Measurements from ENCODE around the gene CREB1. TPM values are rescaled to one million over a fixed set of nuclear protein-coding genes. Genes with fewer than 3 reads are reported as not detected.

CREB1 gene
- total and polyA plus RNA-seq, 2 donors (not counting 1 experiment from before 2014, with no cell fraction given), result 42.5 to 156 TPM

- ATAC-seq (ENCODE audit: low read depth) (no peak), DNase-seq (peak; percentile 56)
- no peaks in the 10 kb centered on the region for H3K27me3 ChIP-seq (replicated peaks in 1 of 4; ENCODE audit: control extremely low read depth in 1 of 4, control insufficient read depth in 3 of 4, insufficient read depth in 4 of 4, low read length in 3 of 4)
- Mint-ChIP-seq H3K27ac (peak overlapping the region; percentile 94), H3K9me3 (ENCODE audit: insufficient read depth) (no peaks in the 10 kb centered on the region), H3K27me3 (no peaks in the 10 kb centered on the region), H3K4me1 (peaks cover 49% of the 10 kb centered on the region), H3K4me3 (peak overlapping the region; percentile 73)
- no peaks in the 10 kb centered on the region for H3K9me3 ChIP-seq (ENCODE audit: control extremely low read depth in 1 of 3, control insufficient read depth in 2 of 3, insufficient read depth in 1 of 3, low read length in 2 of 3)
- H3K27ac ChIP-seq (ENCODE audit: low read length in 2 of 2), result peak overlapping the region; percentile 73 to 100
- H3K9ac ChIP-seq (ENCODE audit: low read length), result peak overlapping the region; percentile 31
- ChIA-PET CTCF (interaction anchor here (0.6 to 1.6 kb wide), 6 partner anchors 23 to 758 kb away, joined by 3 to 6 read pairs (median 4); no protein-coding TSS in a partner anchor), POLR2A (interaction anchor here (0.7 to 2.0 kb wide), 3 partner anchors 21 to 100 kb away, joined by 4 to 7 read pairs (median 5); partner anchors contain the start of gene METTL21A)
- H4K20me1 ChIP-seq (ENCODE audit: control insufficient read depth, insufficient read depth, low read length, poor library complexity, severe bottlenecking), result no peaks in the 10 kb centered on the region
- H2AFZ ChIP-seq (ENCODE audit: insufficient read depth, low read depth, low read length, poor library complexity, severe bottlenecking), result peak overlapping the region; percentile 61
- H3K4me2 ChIP-seq (replicated peaks; ENCODE audit: low read depth, low read length, poor library complexity, severe bottlenecking), result peak overlapping the region; percentile 67
- intact Hi-C loops (cut with micrococcal nuclease), result loop anchor here (1.0 to 10.0 kb wide), 3 partner anchors 22 to 1440 kb away; partner anchors contain the start of gene INO80D
- TF ChIP-seq EZH2 (IDR thresholded peaks at IDR 0.05; ENCODE audit: borderline replicate concordance, insufficient read depth, low read depth, low read length, poor library complexity, severe bottlenecking) (no peak), CTCF (IDR thresholded peaks at IDR 0.05) (no peak)
- peaks cover 54 to 58% of the 10 kb centered on the region in 2 donors for H3K4me1 ChIP-seq (ENCODE audit: control insufficient read depth in 2 of 2, insufficient read depth in 2 of 2, low read length in 2 of 2)
- H3K4me3 ChIP-seq (ENCODE audit: control extremely low read depth in 1 of 5, extremely low read depth in 1 of 5, insufficient read depth in 1 of 5, low read depth in 2 of 5, low read length in 4 of 5), result peak overlapping the region in 2 of 5 experiments; percentile 25 to 43
- WGBS (ENCODE audit: insufficient coverage), result no CpG with 5 or more reads among the region's 1 CpG
- no peaks in the 10 kb centered on the region for H3K36me3 ChIP-seq (replicated peaks in 1 of 2; ENCODE audit: control extremely low read depth in 1 of 2, control insufficient read depth in 1 of 2, extremely low read depth in 1 of 2, insufficient read depth in 2 of 2, low read length in 1 of 2)
- peaks cover 28% of the 10 kb centered on the region for H3K79me2 ChIP-seq (ENCODE audit: control insufficient read depth, insufficient read depth, low read length)
Observed at GRCh38 chr2:207525296-207525695, 4.5 kb upstream of the CREB1 start.

- peaks cover 0 to 1% of the 10 kb centered on the region in 2 experiments for H3K36me3 ChIP-seq (replicated peaks in 1 of 2; ENCODE audit: control extremely low read depth in 1 of 2, control insufficient read depth in 1 of 2, extremely low read depth in 1 of 2, insufficient read depth in 2 of 2, low read length in 1 of 2)
- CTCF ChIA-PET, result interaction anchor here (1.6 kb wide), 1 partner anchor 26 kb away, joined by 4 read pairs; no protein-coding TSS in a partner anchor
- Mint-ChIP-seq H3K9me3 (ENCODE audit: insufficient read depth) (no peaks in the 10 kb centered on the region), H3K4me3 (peak overlapping the region; percentile 93), H3K4me1 (peaks cover 65% of the 10 kb centered on the region), H3K27me3 (no peaks in the 10 kb centered on the region), H3K27ac (peak overlapping the region; percentile 98)
- H3K27me3 ChIP-seq (replicated peaks in 1 of 4; ENCODE audit: control extremely low read depth in 1 of 4, control insufficient read depth in 3 of 4, insufficient read depth in 4 of 4, low read length in 3 of 4), result no peaks in the 10 kb centered on the region
- intact Hi-C loops (cut with micrococcal nuclease), result loop anchor here (1.0 to 10.0 kb wide), 11 partner anchors 26 to 1444 kb away; partner anchors contain the start of genes CCNYL1, FASTKD2, INO80D and MDH1B
- peak overlapping the region; percentile 100 for H3K27ac ChIP-seq (ENCODE audit: low read length in 2 of 2)
- ATAC-seq (ENCODE audit: low read depth) (peak; percentile 2), DNase-seq (peak; percentile 85)
- H3K4me2 ChIP-seq (replicated peaks; ENCODE audit: low read depth, low read length, poor library complexity, severe bottlenecking), result peak overlapping the region; percentile 92
- 1% methylated on average over 17 of the region's 17 CpGs for WGBS (ENCODE audit: insufficient coverage)
- peak overlapping the region; percentile 100 for H3K9ac ChIP-seq (ENCODE audit: low read length)
- peak overlapping the region; percentile 78 to 98 (median 97) for H3K4me3 ChIP-seq (ENCODE audit: control extremely low read depth in 1 of 5, extremely low read depth in 1 of 5, insufficient read depth in 1 of 5, low read depth in 2 of 5, low read length in 4 of 5)
- peaks cover 7% of the 10 kb centered on the region for H4K20me1 ChIP-seq (ENCODE audit: control insufficient read depth, insufficient read depth, low read length, poor library complexity, severe bottlenecking)
- H3K4me1 ChIP-seq (ENCODE audit: control insufficient read depth in 2 of 2, insufficient read depth in 2 of 2, low read length in 2 of 2), result peaks cover 70 to 73% of the 10 kb centered on the region in 2 donors
- TF ChIP-seq CTCF (IDR thresholded peaks at IDR 0.05) (no peak), EZH2 (IDR thresholded peaks at IDR 0.05; ENCODE audit: borderline replicate concordance, insufficient read depth, low read depth, low read length, poor library complexity, severe bottlenecking) (no peak)
- peaks cover 62% of the 10 kb centered on the region for H3K79me2 ChIP-seq (ENCODE audit: control insufficient read depth, insufficient read depth, low read length)
- no peaks in the 10 kb centered on the region for H3K9me3 ChIP-seq (ENCODE audit: control extremely low read depth in 1 of 3, control insufficient read depth in 2 of 3, insufficient read depth in 1 of 3, low read length in 2 of 3)
- POLR2A ChIA-PET, result interaction anchor here (0.6 to 3.5 kb wide), 3 partner anchors 13 to 438 kb away, joined by 5 to 43 read pairs (median 7); partner anchors contain the start of gene METTL21A
- peak overlapping the region; percentile 47 for H2AFZ ChIP-seq (ENCODE audit: insufficient read depth, low read depth, low read length, poor library complexity, severe bottlenecking)
Observed at GRCh38 chr2:207528980-207529329, 807 bp upstream of the CREB1 start.

Measured in B cell (primary cell).